ENCODE measurements around the gene SFXN4. TPM values are rescaled to one million over a fixed set of nuclear protein-coding genes. Genes with fewer than 3 reads are reported as not detected.

Gene SFXN4
- total and polyA plus RNA-seq, 4 donors = 10.6 to 40.4 (median 22.0) TPM

DNA sequence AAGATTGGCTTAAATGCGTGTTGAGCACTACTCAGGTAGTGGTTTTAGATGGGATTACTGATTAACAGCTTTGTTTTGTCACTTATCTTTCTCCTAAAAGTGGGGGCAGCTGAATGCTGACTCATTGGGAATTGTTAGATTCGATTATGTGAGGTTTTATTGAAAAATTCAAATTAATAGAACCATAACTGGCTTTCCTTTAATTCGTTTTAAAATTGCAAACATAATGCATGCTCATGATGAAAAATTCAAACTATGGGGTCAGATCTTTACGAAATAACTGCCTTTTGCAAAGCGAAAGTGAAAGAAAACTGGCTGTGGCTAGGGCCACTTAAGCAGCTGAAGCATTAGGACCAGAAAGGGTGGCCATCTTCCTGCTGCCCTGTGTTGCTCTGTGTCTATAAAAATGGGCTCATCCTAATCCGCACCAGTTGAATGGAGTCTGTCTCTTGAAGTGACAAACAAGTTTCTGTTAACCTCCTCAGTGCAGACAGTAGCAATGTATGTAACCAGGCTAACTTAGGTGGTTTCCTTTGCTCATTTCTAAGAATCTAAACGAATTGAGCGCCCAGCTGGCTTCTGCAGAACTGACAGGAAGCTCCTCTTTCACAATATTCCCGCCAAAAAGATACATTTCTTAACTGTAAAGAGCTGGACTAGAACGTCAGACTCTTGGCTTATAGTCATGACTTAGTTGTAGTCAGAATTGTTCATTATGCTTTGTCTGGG is 33.8 kb downstream of the SFXN4 start:
- ATAC-seq (ENCODE audit: insufficient read depth, low FRiP score) = no peak
- Histone ChIP-seq H3K4me3 (no peak overlapping the region), H3K27ac (ENCODE audit: low read depth in 1 of 2, low read length in 1 of 2) (peak overlapping the region in 1 of 2 donors; percentile 52), H3K27me3 (ENCODE audit: control insufficient read depth in 3 of 3, insufficient read depth in 3 of 3, low read length in 2 of 3) (no peaks in the 10 kb centered on the region), H3K4me1 (ENCODE audit: control insufficient read depth in 5 of 5, insufficient read depth in 5 of 5, low read length in 5 of 5) (peaks cover 0 to 27% (median 2%) of the 10 kb centered on the region in 5 donors), H3K36me3 (ENCODE audit: control insufficient read depth in 4 of 4, insufficient read depth in 4 of 4, low read length in 4 of 4) (peaks cover 0 to 32% (median 18%) of the 10 kb centered on the region in 4 donors), H3K9me3 (ENCODE audit: control insufficient read depth in 4 of 4, insufficient read depth in 3 of 4, low read length in 3 of 4) (no peaks in the 10 kb centered on the region), H3K9ac (ENCODE audit: insufficient read depth in 1 of 2, low read length in 2 of 2) (no peak overlapping the region)
- WGBS, 2 donors = 19 to 26% methylated on average over 10 of the region's 10 CpGs
- peak; percentile 28 to 73 (median 68) for DNase-seq
- TF ChIP-seq, protein P1, sequence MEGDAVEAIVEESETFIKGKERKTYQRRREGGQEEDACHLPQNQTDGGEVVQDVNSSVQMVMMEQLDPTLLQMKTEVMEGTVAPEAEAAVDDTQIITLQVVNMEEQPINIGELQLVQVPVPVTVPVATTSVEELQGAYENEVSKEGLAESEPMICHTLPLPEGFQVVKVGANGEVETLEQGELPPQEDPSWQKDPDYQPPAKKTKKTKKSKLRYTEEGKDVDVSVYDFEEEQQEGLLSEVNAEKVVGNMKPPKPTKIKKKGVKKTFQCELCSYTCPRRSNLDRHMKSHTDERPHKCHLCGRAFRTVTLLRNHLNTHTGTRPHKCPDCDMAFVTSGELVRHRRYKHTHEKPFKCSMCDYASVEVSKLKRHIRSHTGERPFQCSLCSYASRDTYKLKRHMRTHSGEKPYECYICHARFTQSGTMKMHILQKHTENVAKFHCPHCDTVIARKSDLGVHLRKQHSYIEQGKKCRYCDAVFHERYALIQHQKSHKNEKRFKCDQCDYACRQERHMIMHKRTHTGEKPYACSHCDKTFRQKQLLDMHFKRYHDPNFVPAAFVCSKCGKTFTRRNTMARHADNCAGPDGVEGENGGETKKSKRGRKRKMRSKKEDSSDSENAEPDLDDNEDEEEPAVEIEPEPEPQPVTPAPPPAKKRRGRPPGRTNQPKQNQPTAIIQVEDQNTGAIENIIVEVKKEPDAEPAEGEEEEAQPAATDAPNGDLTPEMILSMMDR (IDR thresholded peaks at IDR 0.05; ENCODE audit: control extremely low read depth, extremely low read depth) = no peak

DNA sequence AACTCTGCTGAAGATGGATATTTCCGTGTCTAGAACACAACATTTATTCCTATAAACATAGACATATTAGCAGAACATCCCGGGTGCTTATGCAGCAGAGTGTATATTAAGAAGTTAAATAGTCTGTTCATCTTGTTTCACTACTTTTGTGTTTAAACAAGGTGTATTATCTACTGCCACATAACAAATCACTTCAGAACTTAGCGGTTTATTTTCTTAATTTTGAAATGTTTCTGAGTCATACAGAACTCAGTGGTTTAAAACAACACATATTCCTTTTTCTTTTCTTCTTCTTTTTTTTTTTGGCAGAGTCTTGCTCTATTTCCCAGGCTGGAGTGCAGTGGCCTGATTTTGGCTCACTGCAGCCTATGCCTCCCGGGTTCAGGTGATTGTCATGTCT is 35.8 kb downstream of the SFXN4 start:
- TF ChIP-seq, protein P1 (IDR thresholded peaks at IDR 0.05; ENCODE audit: control extremely low read depth, extremely low read depth) = no peak
- Histone ChIP-seq H3K9ac (ENCODE audit: insufficient read depth in 1 of 2, low read length in 2 of 2) (no peak overlapping the region), H3K27ac (ENCODE audit: low read depth in 1 of 2, low read length in 1 of 2) (no peak overlapping the region), H3K36me3 (ENCODE audit: control insufficient read depth in 4 of 4, insufficient read depth in 4 of 4, low read length in 4 of 4) (peaks cover 10 to 39% (median 21%) of the 10 kb centered on the region in 4 donors), H3K4me3 (no peak overlapping the region), H3K27me3 (ENCODE audit: control insufficient read depth in 3 of 3, insufficient read depth in 3 of 3, low read length in 2 of 3) (no peaks in the 10 kb centered on the region), H3K9me3 (ENCODE audit: control insufficient read depth in 4 of 4, insufficient read depth in 3 of 4, low read length in 3 of 4) (no peaks in the 10 kb centered on the region), H3K4me1 (ENCODE audit: control insufficient read depth in 5 of 5, insufficient read depth in 5 of 5, low read length in 5 of 5) (peaks cover 0 to 14% (median 2%) of the 10 kb centered on the region in 5 donors)
- no peak for DNase-seq
- WGBS, 2 donors = 79 to 94% methylated on average over 4 of the region's 4 CpGs
- ATAC-seq (ENCODE audit: insufficient read depth, low FRiP score) = no peak

- Histone ChIP-seq H3K4me1 (ENCODE audit: control insufficient read depth in 5 of 5, insufficient read depth in 5 of 5, low read length in 5 of 5) (peaks cover 0 to 5% (median 2%) of the 10 kb centered on the region in 5 donors), H3K36me3 (ENCODE audit: control insufficient read depth in 4 of 4, insufficient read depth in 4 of 4, low read length in 4 of 4) (peaks cover 10 to 36% (median 22%) of the 10 kb centered on the region in 4 donors), H3K27me3 (ENCODE audit: control insufficient read depth in 3 of 3, insufficient read depth in 3 of 3, low read length in 2 of 3) (no peaks in the 10 kb centered on the region), H3K4me3 (no peak overlapping the region), H3K9ac (ENCODE audit: insufficient read depth in 1 of 2, low read length in 2 of 2) (no peak overlapping the region), H3K27ac (ENCODE audit: low read depth in 1 of 2, low read length in 1 of 2) (no peak overlapping the region), H3K9me3 (ENCODE audit: control insufficient read depth in 4 of 4, insufficient read depth in 3 of 4, low read length in 3 of 4) (no peaks in the 10 kb centered on the region)
- DNase-seq = no peak
- TF ChIP-seq, protein P1 (IDR thresholded peaks at IDR 0.05; ENCODE audit: control extremely low read depth, extremely low read depth) = no peak
- 97 to 98% methylated on average over 2 of the region's 2 CpGs for WGBS, 2 donors
- no peak for ATAC-seq (ENCODE audit: insufficient read depth, low FRiP score)
Measured at GRCh38 chr10:119125942-119126341, 39.6 kb downstream of the SFXN4 start.

All from lung (tissue), 12 donors.